SK-N-SH treated with all-trans-retinoic acid at 6 μM for 48 hours (cell line): ENCODE measurements around the gene ABCC1.

Experiments used
- ATAC-seq: fragments of 200-7000 bp; cut with Tn5 transposase; 3 replicates; pipeline ENCODE4 v1.9.1; 2020; ENCODE audit warnings: mild to moderate bottlenecking, moderate library complexity
- ARNTL ChIP-seq: fragments of 450-650 bp; formaldehyde crosslinking; IDR thresholded peaks from 2 replicates; pipeline ENCODE4 v1.5.0; 2020; ENCODE audit warnings: low read depth, mild to moderate bottlenecking, moderate library complexity, borderline replicate concordance
- BACH2 ChIP-seq: fragments of 250-450 bp; sonication (Bioruptor Pico); IDR thresholded peaks from 2 replicates; pipeline ENCODE4 v1.9.0; 2021; ENCODE audit warnings: mild to moderate bottlenecking, borderline replicate concordance
- CREB5 ChIP-seq: fragments of 250-450 bp; sonication (Bioruptor Pico); IDR thresholded peaks from 2 replicates; pipeline ENCODE4 v1.5.1; 2020; ENCODE audit warnings: low read depth, mild to moderate bottlenecking, moderate library complexity
- CSDC2 ChIP-seq: fragments of 250-450 bp; sonication (Bioruptor Pico); IDR thresholded peaks from 2 replicates; pipeline ENCODE4 v1.5.0; 2020; ENCODE audit warnings: mild to moderate bottlenecking, moderate library complexity
- CSRNP3 ChIP-seq: fragments of 250-450 bp; sonication (Bioruptor Pico); IDR thresholded peaks from 2 replicates; pipeline ENCODE4 v1.5.1; 2021; ENCODE audit warnings: mild to moderate bottlenecking, moderate library complexity
- ESRRG ChIP-seq: fragments of 250-450 bp; sonication (Bioruptor Pico); IDR thresholded peaks from 2 replicates; pipeline ENCODE4 v1.6.1; 2021; ENCODE audit warnings: mild to moderate bottlenecking
- GLIS3 ChIP-seq: fragments of 250-450 bp; sonication (Bioruptor Pico); IDR thresholded peaks from 2 replicates; pipeline ENCODE4 v1.5.0; 2020; ENCODE audit warnings: mild to moderate bottlenecking, moderate library complexity
- ISL1 ChIP-seq: fragments of 250-450 bp; sonication (Bioruptor Pico); IDR thresholded peaks from 2 replicates; pipeline ENCODE4 v2.1.2; 2022; ENCODE audit warnings: mild to moderate bottlenecking, moderate library complexity
- OSR1 ChIP-seq: fragments of 250-450 bp; sonication (Bioruptor Pico); IDR thresholded peaks from 2 replicates; pipeline ENCODE4 v1.8.0; 2022; ENCODE audit warnings: moderate library complexity, mild to moderate bottlenecking, inconsistent platforms
- PPARA ChIP-seq: fragments of 250-450 bp; sonication (Bioruptor Pico); IDR thresholded peaks from 2 replicates; pipeline ENCODE4 v1.5.0; 2020; ENCODE audit warnings: mild to moderate bottlenecking, borderline replicate concordance
- RARB ChIP-seq: fragments of 250-450 bp; sonication (Bioruptor Pico); IDR thresholded peaks from 2 replicates; pipeline ENCODE4 v1.8.0; 2021; ENCODE audit warnings: mild to moderate bottlenecking, moderate library complexity
- SNAI2 ChIP-seq: fragments of 250-450 bp; sonication (Bioruptor Pico); IDR thresholded peaks from 2 replicates; pipeline ENCODE4 v1.5.0; 2020; ENCODE audit warnings: mild to moderate bottlenecking, moderate library complexity
- TCF4 ChIP-seq: fragments of 250-450 bp; sonication (Bioruptor Pico); IDR thresholded peaks from 2 replicates; pipeline ENCODE4 v1.8.0; 2021; ENCODE audit warnings: mild to moderate bottlenecking, moderate library complexity, borderline replicate concordance
- TOX ChIP-seq: fragments of 250-450 bp; sonication (Bioruptor Pico); IDR thresholded peaks from 2 replicates; pipeline ENCODE4 v1.8.0; 2021; ENCODE audit warnings: mild to moderate bottlenecking, moderate library complexity, borderline replicate concordance
- ZC3H10 ChIP-seq: fragments of 250-450 bp; sonication (Bioruptor Pico); IDR thresholded peaks from 2 replicates; pipeline ENCODE4 v1.5.1; 2021; ENCODE audit warnings: mild to moderate bottlenecking, moderate library complexity
- ZFP3 ChIP-seq: fragments of 250-450 bp; sonication (Bioruptor Pico); IDR thresholded peaks from 2 replicates; pipeline ENCODE4 v1.5.0; 2020; ENCODE audit warnings: mild to moderate bottlenecking, moderate library complexity
- ZFP30 ChIP-seq: fragments of 450-650 bp; formaldehyde crosslinking; IDR thresholded peaks from 2 replicates; pipeline ENCODE4 v1.5.0; 2022; ENCODE audit warnings: mild to moderate bottlenecking, moderate library complexity
- ZNF565 ChIP-seq: fragments of 450-650 bp; formaldehyde crosslinking; conservative IDR thresholded peaks from 2 replicates; pipeline ENCODE4 v1.5.0; 2020; ENCODE audit warnings: low read depth, mild to moderate bottlenecking, moderate library complexity
- ZNF70 ChIP-seq: fragments of 450-650 bp; formaldehyde crosslinking; IDR thresholded peaks from 2 replicates; pipeline ENCODE4 v1.5.0; 2020; ENCODE audit warnings: mild to moderate bottlenecking, moderate library complexity
- ZNF8 ChIP-seq: fragments of 450-650 bp; formaldehyde crosslinking; IDR thresholded peaks from 2 replicates; pipeline ENCODE4 v1.5.0; 2020; ENCODE audit warnings: mild to moderate bottlenecking, moderate library complexity
- TF ChIP-seq, protein P1 (sequence below): fragments of 250-450 bp; sonication (Bioruptor Pico); IDR thresholded peaks from 2 replicates; pipeline ENCODE4 v1.8.0; 2021; ENCODE audit warnings: low read depth, mild to moderate bottlenecking, moderate library complexity, borderline replicate concordance
- TF ChIP-seq, protein P2 (sequence below): fragments of 250-450 bp; sonication (Bioruptor Pico); IDR thresholded peaks from 2 replicates; pipeline ENCODE4 v1.5.0; 2020; ENCODE audit warnings: mild to moderate bottlenecking, moderate library complexity

Gene ABCC1

DNA sequence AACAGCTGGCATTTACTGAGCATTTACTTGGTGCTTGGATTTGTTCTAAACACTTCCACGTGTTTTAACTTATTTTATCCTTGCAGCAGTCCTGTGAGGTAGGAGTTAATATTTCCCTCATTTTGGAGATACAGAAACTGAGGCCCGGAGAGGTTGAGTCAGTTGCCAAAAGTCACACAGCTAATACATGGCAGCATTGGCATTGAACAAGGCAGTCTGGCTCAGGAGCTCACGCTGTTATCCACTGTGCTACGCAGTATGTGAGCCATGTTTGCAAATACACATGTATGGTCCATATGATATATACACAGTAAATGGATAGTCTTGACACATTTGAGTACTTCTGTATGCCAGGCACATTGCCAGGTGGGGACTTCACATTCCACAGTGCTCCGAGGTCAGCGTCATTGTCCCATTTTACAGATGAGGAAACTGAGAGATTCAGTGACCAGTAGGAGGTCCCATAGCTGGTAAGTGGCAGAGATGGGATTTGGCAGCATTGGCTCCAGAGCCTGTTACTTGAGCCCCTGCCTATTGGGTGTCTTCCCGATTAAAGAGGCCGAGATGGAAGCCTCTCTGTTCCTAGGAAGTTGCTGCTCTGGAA, 163.1 kb downstream of the ABCC1 start:
- ATAC-seq: no peak

GRCh38 chr16:16113076-16113475, 163.7 kb downstream of the ABCC1 start:
- ATAC-seq: no peak
- TF ChIP-seq PPARA (CRISPR knock-in tag) (no peak), CSRNP3 (CRISPR knock-in tag) (no peak), ARNTL (CRISPR knock-in tag) (no peak), ZFP3 (CRISPR knock-in tag) (no peak), CSDC2 (no peak), ZC3H10 (no peak), OSR1 (CRISPR knock-in tag) (no peak), ISL1 (CRISPR knock-in tag) (no peak), CREB5 (CRISPR knock-in tag) (no peak), TOX (CRISPR knock-in tag) (no peak), ZNF565 (no peak)
- TF ChIP-seq, all 23 proteins: peak for 0

More for the DNA sequence above, 163.1 kb downstream of the ABCC1 start:
- no peak for TF ChIP-seq TCF4
- TF ChIP-seq ZNF70 (CRISPR knock-in tag): no peak
- TF ChIP-seq, protein P1, sequence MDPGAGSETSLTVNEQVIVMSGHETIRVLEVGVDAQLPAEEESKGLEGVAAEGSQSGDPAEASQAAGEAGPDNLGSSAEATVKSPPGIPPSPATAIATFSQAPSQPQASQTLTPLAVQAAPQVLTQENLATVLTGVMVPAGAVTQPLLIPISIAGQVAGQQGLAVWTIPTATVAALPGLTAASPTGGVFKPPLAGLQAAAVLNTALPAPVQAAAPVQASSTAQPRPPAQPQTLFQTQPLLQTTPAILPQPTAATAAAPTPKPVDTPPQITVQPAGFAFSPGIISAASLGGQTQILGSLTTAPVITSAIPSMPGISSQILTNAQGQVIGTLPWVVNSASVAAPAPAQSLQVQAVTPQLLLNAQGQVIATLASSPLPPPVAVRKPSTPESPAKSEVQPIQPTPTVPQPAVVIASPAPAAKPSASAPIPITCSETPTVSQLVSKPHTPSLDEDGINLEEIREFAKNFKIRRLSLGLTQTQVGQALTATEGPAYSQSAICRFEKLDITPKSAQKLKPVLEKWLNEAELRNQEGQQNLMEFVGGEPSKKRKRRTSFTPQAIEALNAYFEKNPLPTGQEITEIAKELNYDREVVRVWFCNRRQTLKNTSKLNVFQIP (CRISPR knock-in tag): no peak
- TF ChIP-seq GLIS3: no peak
- no peak for TF ChIP-seq ARNTL (CRISPR knock-in tag)
- no peak for TF ChIP-seq ZNF8 (CRISPR knock-in tag)
- TF ChIP-seq CSDC2: no peak
- TF ChIP-seq CREB5 (CRISPR knock-in tag): no peak
- TF ChIP-seq OSR1 (CRISPR knock-in tag): no peak
- no peak for TF ChIP-seq SNAI2
- no peak for TF ChIP-seq PPARA (CRISPR knock-in tag)
- no peak for TF ChIP-seq ZC3H10
- no peak for TF ChIP-seq BACH2
- TF ChIP-seq ESRRG (CRISPR knock-in tag): no peak
- TF ChIP-seq CSRNP3 (CRISPR knock-in tag): no peak
- TF ChIP-seq RARB: no peak
- no peak for TF ChIP-seq ZNF565
- TF ChIP-seq ZFP3 (CRISPR knock-in tag): no peak
- TF ChIP-seq, protein P2, sequence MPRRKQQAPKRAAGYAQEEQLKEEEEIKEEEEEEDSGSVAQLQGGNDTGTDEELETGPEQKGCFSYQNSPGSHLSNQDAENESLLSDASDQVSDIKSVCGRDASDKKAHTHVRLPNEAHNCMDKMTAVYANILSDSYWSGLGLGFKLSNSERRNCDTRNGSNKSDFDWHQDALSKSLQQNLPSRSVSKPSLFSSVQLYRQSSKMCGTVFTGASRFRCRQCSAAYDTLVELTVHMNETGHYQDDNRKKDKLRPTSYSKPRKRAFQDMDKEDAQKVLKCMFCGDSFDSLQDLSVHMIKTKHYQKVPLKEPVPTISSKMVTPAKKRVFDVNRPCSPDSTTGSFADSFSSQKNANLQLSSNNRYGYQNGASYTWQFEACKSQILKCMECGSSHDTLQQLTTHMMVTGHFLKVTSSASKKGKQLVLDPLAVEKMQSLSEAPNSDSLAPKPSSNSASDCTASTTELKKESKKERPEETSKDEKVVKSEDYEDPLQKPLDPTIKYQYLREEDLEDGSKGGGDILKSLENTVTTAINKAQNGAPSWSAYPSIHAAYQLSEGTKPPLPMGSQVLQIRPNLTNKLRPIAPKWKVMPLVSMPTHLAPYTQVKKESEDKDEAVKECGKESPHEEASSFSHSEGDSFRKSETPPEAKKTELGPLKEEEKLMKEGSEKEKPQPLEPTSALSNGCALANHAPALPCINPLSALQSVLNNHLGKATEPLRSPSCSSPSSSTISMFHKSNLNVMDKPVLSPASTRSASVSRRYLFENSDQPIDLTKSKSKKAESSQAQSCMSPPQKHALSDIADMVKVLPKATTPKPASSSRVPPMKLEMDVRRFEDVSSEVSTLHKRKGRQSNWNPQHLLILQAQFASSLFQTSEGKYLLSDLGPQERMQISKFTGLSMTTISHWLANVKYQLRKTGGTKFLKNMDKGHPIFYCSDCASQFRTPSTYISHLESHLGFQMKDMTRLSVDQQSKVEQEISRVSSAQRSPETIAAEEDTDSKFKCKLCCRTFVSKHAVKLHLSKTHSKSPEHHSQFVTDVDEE (CRISPR knock-in tag): no peak
- TF ChIP-seq ZFP30 (CRISPR knock-in tag): no peak
